HepG2 (cell line): ENCODE results near the gene KLHDC4. TPM values are rescaled to one million over a fixed set of nuclear protein-coding genes. Genes with fewer than 3 reads are reported as not detected.
A peak's percentile ranks its signal among the peaks of the same experiment; 100 is the strongest.

Source experiments
- ATAC-seq: fragments of 200-7000 bp; cut with Tn5 transposase; 3 replicates; pipeline ENCODE4 v1.9.1; 2020; ENCODE audit warnings: mild to moderate bottlenecking, moderate library complexity
- BruUV-seq: library from RNA; stranded (reverse); fragments of 400-500 nt; replicated peaks from 2 replicates; lab custom pipeline; 2021; lab: Mats Ljungman, UMichigan
- CTCF ChIA-PET: fragments of 300-600 bp; formaldehyde crosslinking; extraction: SDS; loops from one replicate; lab custom pipeline; 2021; ENCODE audit warnings: low total read pairs, inconsistent platforms, low intra/inter-chr PET ratio; lab: Yijun Ruan, JAX
- POLR2A ChIA-PET: fragments of 350-600 bp; sonication (Branson Sonifier 250); formaldehyde crosslinking; loops from one replicate; lab custom pipeline; 2020; ENCODE audit warnings: antibody characterized with exemption, inconsistent platforms; lab: Yijun Ruan, JAX
- DNase-seq: peaks from one replicate; pipeline ENCODE4 v3.0.0-alpha.2; 2015; ENCODE audit warnings: low spot score
- FAIRE-seq: peaks from 3 replicates; lab custom pipeline; 2011; peaks lifted over from hg19 to GRCh38; lab: Jason Lieb, UNC
- H2AFZ ChIP-seq: one replicate; pipeline ENCODE4 v1.6.1; 2011; ENCODE audit warnings: low read length, inconsistent platforms
- H3K27ac ChIP-seq: fragments of 300-600 bp; 3 replicates; pipeline ENCODE4 v1.8.0; 2011; ENCODE audit warnings: mixed run types, mild to moderate bottlenecking, mixed read lengths, low read length, inconsistent platforms; ENCODE audit not compliant: insufficient read depth; ENCODE audit errors: extremely low read length
- H3K27me3 ChIP-seq, 2 experiments: fragments of 200-600 bp in 1 of 2; 2 replicates in 1 of 2; 3 replicates in 1 of 2; pipeline versions ENCODE4 v1.6.0 to v1.8.0; 2011; ENCODE audit warnings: low read length in 2 of 2, mild to moderate bottlenecking in 2 of 2, moderate library complexity in 2 of 2, inconsistent platforms in 1 of 2; ENCODE audit not compliant: insufficient read depth in 2 of 2, control insufficient read depth in 1 of 2
- H3K36me3 ChIP-seq, 2 experiments: fragments of 200-600 bp in 1 of 2; replicated peaks in 1 of 2; 2 replicates in 1 of 2; 3 replicates in 1 of 2; pipeline versions ENCODE4 v1.5.1 to v1.8.0; 2011; ENCODE audit warnings: low read length in 2 of 2, inconsistent platforms in 1 of 2; ENCODE audit not compliant: insufficient read depth in 2 of 2, control insufficient read depth in 1 of 2
- H3K4me1 ChIP-seq: 2 replicates; pipeline ENCODE4 v1.5.1; 2012; ENCODE audit warnings: low read length, inconsistent platforms; ENCODE audit not compliant: insufficient read depth
- H3K4me2 ChIP-seq: 2 replicates; pipeline ENCODE4 v1.6.0; 2011; ENCODE audit warnings: low read depth, low read length, inconsistent platforms
- H3K4me3 ChIP-seq, 3 experiments: fragments of 200-600 bp in 1 of 3; sonication (generic), shearing (Covaris generic) in 1 of 3; replicated peaks in 1 of 3; 2 replicates each; pipeline ENCODE4 v1.5.1; 2011 to 2016; ENCODE audit warnings: low read length in 3 of 3, inconsistent platforms in 2 of 3, low read depth in 2 of 3, mild to moderate bottlenecking in 2 of 3, control low read depth in 1 of 3, mixed read lengths in 1 of 3; ENCODE audit not compliant: insufficient read depth in 1 of 3
- H3K79me2 ChIP-seq: one replicate; pipeline ENCODE4 v1.6.1; 2011; ENCODE audit warnings: low read length, inconsistent platforms; ENCODE audit not compliant: insufficient read depth
- H3K9ac ChIP-seq: 2 replicates; pipeline ENCODE4 v1.6.0; 2011; ENCODE audit warnings: mild to moderate bottlenecking, low read depth, low read length, inconsistent platforms; ENCODE audit not compliant: insufficient read depth
- H3K9me3 ChIP-seq: 2 replicates; pipeline ENCODE4 v1.5.1; 2012; ENCODE audit warnings: mild to moderate bottlenecking, low read length
- H4K20me1 ChIP-seq: 2 replicates; pipeline ENCODE4 v1.6.0; 2011; ENCODE audit warnings: inconsistent platforms, mild to moderate bottlenecking, low read length, moderate library complexity; ENCODE audit not compliant: insufficient read depth
- AGO2 ChIP-seq: fragments of 200-400 bp; formaldehyde crosslinking; optimal IDR thresholded peaks from 2 replicates; pipeline ENCODE3; 2017; ENCODE audit warnings: mild to moderate bottlenecking, low read depth, low read length, moderate library complexity
- ATAD3A ChIP-seq: sonication (generic); formaldehyde crosslinking; IDR thresholded peaks from 2 replicates; pipeline ENCODE4 v1.4.0; 2020; ENCODE audit warnings: missing genetic modification reagents
- EHMT2 ChIP-seq: fragments of 200-600 bp; sonication (generic); IDR thresholded peaks from 2 replicates; pipeline ENCODE4 v1.7.0; 2017; ENCODE audit warnings: antibody characterized with exemption, low read depth, low read length, borderline replicate concordance
- POLR2AphosphoS2 ChIP-seq: IDR thresholded peaks from 2 replicates; pipeline ENCODE4 v1.6.1; 2011; ENCODE audit warnings: low read depth, low read length, improper control_type of control experiment
- TBX3 ChIP-seq: fragments of 450-650 bp; IDR thresholded peaks from 2 replicates; pipeline ENCODE4 v1.6.1; 2017; ENCODE audit warnings: antibody characterized with exemption, mild to moderate bottlenecking, inconsistent platforms, borderline replicate concordance
- TGIF2 ChIP-seq: IDR thresholded peaks from 2 replicates; pipeline ENCODE4 v1.6.1; 2016; ENCODE audit warnings: control low read depth, missing compliant biosample characterization
- XRCC5 ChIP-seq: fragments of 200-400 bp; formaldehyde crosslinking; optimal IDR thresholded peaks from 2 replicates; pipeline ENCODE3; 2017; ENCODE audit warnings: mild to moderate bottlenecking, low read length
- ZFY ChIP-seq: sonication (generic); formaldehyde crosslinking; IDR thresholded peaks from 2 replicates; pipeline ENCODE4 v1.4.0; 2020; ENCODE audit warnings: missing genetic modification reagents
- ZNF101 ChIP-seq: sonication (generic); formaldehyde crosslinking; IDR thresholded peaks from 2 replicates; pipeline ENCODE4 v1.4.0; 2020; ENCODE audit warnings: mild to moderate bottlenecking, low read depth, missing genetic modification reagents, borderline replicate concordance
- WGBS: methylation state at CpG from one replicate; pipeline ENCODE4 v1.1.6; 2017; ENCODE audit warnings: low lambda C conversion rate; 5-methylcytosine and 5-hydroxymethylcytosine counted together
- in situ Hi-C: cut with HindIII; loops from 2 replicates; pipeline ENCODE4 v1.10.0; 2017; ENCODE audit warnings: low pct_unique_long_range_greater_than_20kb; ENCODE audit not compliant: extremely low pct_ligation_motif_present
- intact Hi-C: fragments of 100-400 bp; cut with micrococcal nuclease; formaldehyde crosslinking; loops from one replicate; pipeline ENCODE4 v1.10.0; 2022; ENCODE audit not compliant: unreplicated experiment
- polyA plus RNA-seq, 8 experiments: library from polyadenylated mRNA; depleted of rRNA in 3 of 8; stranded (reverse) in 7 of 8; unstranded in 1 of 8; fragments of >200 nt; fragmentation: Illumina TruSeq in 4 of 8; extraction: Trizol in 4 of 8; gene quantifications; 2 replicates each; pipeline versions ENCODE4 v1.2.1 to v1.2.3, GENCODE V29; 2011 to 2016; ENCODE audit warnings: low read depth in 4 of 8, missing spikeins in 1 of 8, mixed read lengths in 1 of 8; ENCODE audit not compliant: insufficient read depth in 1 of 8
- total RNA-seq, 5 experiments: library from RNA; depleted of rRNA; stranded (reverse); fragments of >200 nt; fragmentation: Illumina TruSeq; extraction: Trizol; gene quantifications; 2 replicates each; pipeline ENCODE4 v1.2.3, GENCODE V29; 2016; ENCODE audit warnings: low read depth in 1 of 5
- TF ChIP-seq, protein P1 (sequence below): sonication (generic); formaldehyde crosslinking; IDR thresholded peaks from 2 replicates; pipeline ENCODE4 v1.5.0; 2020; ENCODE audit warnings: missing genetic modification reagents, mild to moderate bottlenecking, borderline replicate concordance
- TF ChIP-seq, protein P2 (sequence below): sonication (generic); formaldehyde crosslinking; IDR thresholded peaks from 2 replicates; pipeline ENCODE4 v1.4.0; 2020; ENCODE audit warnings: missing genetic modification reagents

Gene KLHDC4
- total and polyA plus RNA-seq, 2 of the 13 experiments (the other 11 are each of a cell fraction or from before 2014, with no cell fraction given) = 18.7 to 31.8 TPM

DNA sequence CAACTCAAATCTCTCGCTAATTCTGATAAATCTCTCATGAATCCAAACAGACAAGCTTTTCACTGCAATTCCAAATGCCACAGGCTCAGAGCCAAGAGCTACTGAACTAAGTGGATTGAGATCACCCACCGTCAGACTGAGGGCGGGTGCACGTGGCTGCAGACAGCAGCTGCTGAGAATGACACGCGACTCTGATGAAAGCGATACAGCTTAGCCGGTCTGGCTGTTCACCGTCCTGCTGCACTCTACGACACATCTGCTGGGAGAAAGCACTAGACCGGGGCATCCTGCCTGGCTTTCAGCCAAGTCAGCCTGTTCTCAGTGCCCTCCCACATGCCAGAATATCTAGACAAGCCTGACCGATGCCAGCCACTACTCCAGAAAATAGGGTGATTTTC, 42.6 kb downstream of the KLHDC4 start:
- no peak overlapping the region for H3K4me3 ChIP-seq
- H3K4me1 ChIP-seq = peaks cover 14% of the 10 kb centered on the region
- in situ Hi-C loops (no loop called here), intact Hi-C loops (no loop called here)
- peaks cover 20 to 53% of the 10 kb centered on the region in 2 experiments; a peak in 4 of 5 replicates for H3K36me3 ChIP-seq
- H3K4me2 ChIP-seq = no peak overlapping the region
- no peaks in the 10 kb centered on the region for H3K9me3 ChIP-seq
- peaks cover 3% of the 10 kb centered on the region; the same call in 1 of the 2 replicates for H4K20me1 ChIP-seq
- TF ChIP-seq TGIF2 (no peak), TBX3 (no peak), ZFY (CRISPR knock-in tag) (no peak)
- TF ChIP-seq, protein P1, sequence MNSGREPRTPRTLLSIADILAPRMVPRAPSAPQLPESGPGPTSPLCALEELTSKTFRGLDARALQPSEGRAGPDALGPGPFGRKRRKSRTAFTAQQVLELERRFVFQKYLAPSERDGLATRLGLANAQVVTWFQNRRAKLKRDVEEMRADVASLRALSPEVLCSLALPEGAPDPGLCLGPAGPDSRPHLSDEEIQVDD (CRISPR knock-in tag) = no peak
- TF ChIP-seq, protein P2, sequence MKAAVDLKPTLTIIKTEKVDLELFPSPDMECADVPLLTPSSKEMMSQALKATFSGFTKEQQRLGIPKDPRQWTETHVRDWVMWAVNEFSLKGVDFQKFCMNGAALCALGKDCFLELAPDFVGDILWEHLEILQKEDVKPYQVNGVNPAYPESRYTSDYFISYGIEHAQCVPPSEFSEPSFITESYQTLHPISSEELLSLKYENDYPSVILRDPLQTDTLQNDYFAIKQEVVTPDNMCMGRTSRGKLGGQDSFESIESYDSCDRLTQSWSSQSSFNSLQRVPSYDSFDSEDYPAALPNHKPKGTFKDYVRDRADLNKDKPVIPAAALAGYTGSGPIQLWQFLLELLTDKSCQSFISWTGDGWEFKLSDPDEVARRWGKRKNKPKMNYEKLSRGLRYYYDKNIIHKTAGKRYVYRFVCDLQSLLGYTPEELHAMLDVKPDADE = no peak
- POLR2A ChIA-PET = no interaction called here
- CTCF ChIA-PET = no interaction called here
- H3K79me2 ChIP-seq = no peaks in the 10 kb centered on the region
- 97% methylated on average over 12 of the region's 12 CpGs for WGBS
- FAIRE-seq (no peak), DNase-seq (no peak), ATAC-seq (no peak)
- no peak overlapping the region for H3K27ac ChIP-seq
- no TSS peak for BruUV-seq
- no peaks in the 10 kb centered on the region for H3K27me3 ChIP-seq
- H2AFZ ChIP-seq = no peak overlapping the region
- H3K9ac ChIP-seq = no peak overlapping the region

DNA sequence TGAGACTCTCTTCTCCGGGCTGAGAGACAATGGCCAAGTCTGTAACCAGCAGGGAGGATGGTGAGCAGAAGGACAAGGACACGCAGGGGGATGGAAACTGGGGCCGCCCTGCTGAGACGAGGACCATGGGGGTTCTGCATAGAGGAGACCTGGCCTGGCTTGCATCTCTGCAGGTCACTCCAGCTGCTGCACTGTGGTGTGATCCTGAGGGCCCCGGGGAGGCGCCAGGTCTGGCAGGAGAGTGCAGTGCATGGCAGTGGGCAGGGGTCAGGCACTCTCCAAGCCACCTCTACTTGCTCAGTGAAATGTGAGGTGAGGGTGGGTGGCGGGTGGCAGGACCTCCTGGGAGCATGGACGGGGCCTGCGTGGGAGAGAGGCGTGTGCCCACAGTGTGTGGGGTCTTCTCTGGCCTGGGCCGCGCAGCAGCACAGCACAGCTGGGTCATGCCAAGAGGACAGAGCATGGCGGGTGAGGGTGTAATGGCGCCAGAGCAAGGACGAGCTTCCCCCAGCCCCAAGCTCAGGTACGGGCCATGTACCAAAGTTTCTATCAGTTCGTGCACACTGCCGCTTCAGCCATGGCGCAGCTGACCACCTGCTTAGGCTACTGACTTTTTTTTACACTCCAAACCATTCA, 43.1 kb downstream of the KLHDC4 start:
- DNase-seq (no peak), ATAC-seq (no peak), FAIRE-seq (no peak)
- H3K9me3 ChIP-seq = no peaks in the 10 kb centered on the region
- H3K4me3 ChIP-seq = no peak overlapping the region
- no peak overlapping the region for H3K27ac ChIP-seq
- H3K36me3 ChIP-seq = peaks cover 19 to 53% of the 10 kb centered on the region in 2 experiments; a peak in 4 of 5 replicates
- POLR2A ChIA-PET = no interaction called here
- H3K4me1 ChIP-seq = peaks cover 14% of the 10 kb centered on the region
- H3K27me3 ChIP-seq = no peaks in the 10 kb centered on the region
- 94% methylated on average over 19 of the region's 19 CpGs for WGBS
- no peak overlapping the region for H3K9ac ChIP-seq
- no peak for TF ChIP-seq POLR2AphosphoS2
- TF ChIP-seq ATAD3A (CRISPR knock-in tag) = no peak
- no peak for TF ChIP-seq ZNF101 (CRISPR knock-in tag)
- no peak for TF ChIP-seq EHMT2
- no peak for TF ChIP-seq XRCC5
- peak; percentile 42 for TF ChIP-seq AGO2
- CTCF ChIA-PET = no interaction called here
- in situ Hi-C loops (no loop called here), intact Hi-C loops (no loop called here)
- no peaks in the 10 kb centered on the region for H3K79me2 ChIP-seq
- no peak overlapping the region for H3K4me2 ChIP-seq
- peaks cover 3% of the 10 kb centered on the region; the same call in 1 of the 2 replicates for H4K20me1 ChIP-seq
- H2AFZ ChIP-seq = no peak overlapping the region
- no TSS peak for BruUV-seq
